T-helper 1 cell treated with Interleukin-12 subunit alpha and Interleukin-12 subunit beta and Interleukin-4 antibody, amounts not matched to agents 30 μg/mL and 1 μg/mL, for 36 hours (primary cell): ENCODE measurements around the gene PFDN5.

Experiments
- H3K27ac Mint-ChIP-seq: one replicate; pipeline ENCODE4 v1.8.0; 2021; ENCODE audit warnings: mild to moderate bottlenecking, mixed read lengths
- H3K27me3 Mint-ChIP-seq: one replicate; pipeline ENCODE4 v1.8.0; 2021; ENCODE audit warnings: low read depth, mixed read lengths
- H3K36me3 Mint-ChIP-seq: one replicate; pipeline ENCODE4 v1.8.0; 2021; ENCODE audit warnings: low read depth, mixed read lengths
- H3K4me1 Mint-ChIP-seq: one replicate; pipeline ENCODE4 v1.8.0; 2021; ENCODE audit warnings: low read depth, mixed read lengths
- H3K4me3 Mint-ChIP-seq: one replicate; pipeline ENCODE4 v1.8.0; 2021; ENCODE audit warnings: mild to moderate bottlenecking, moderate library complexity, mixed read lengths
- H3K9me3 Mint-ChIP-seq: one replicate; pipeline ENCODE4 v1.8.0; 2021; ENCODE audit warnings: mixed read lengths

PFDN5 gene

GRCh38 chr12:53299101-53299453 is 3.7 kb downstream of the PFDN5 start:
- Mint-ChIP-seq H3K27ac (peak overlapping the region; percentile 88), H3K27me3 (no peaks in the 10 kb centered on the region), H3K4me1 (peaks cover 51% of the 10 kb centered on the region), H3K36me3 (peaks cover 40% of the 10 kb centered on the region), H3K4me3 (peak overlapping the region; percentile 96), H3K9me3 (no peaks in the 10 kb centered on the region)

GRCh38 chr12:53299454-53300180 is 4.3 kb downstream of the PFDN5 start, which contains the start of gene MYG1:
Gene MYG1 (plus strand): TSS chr12:53299695. CDS start chr12:53299738, 43 bp downstream.
- Mint-ChIP-seq H3K36me3 (peaks cover 40% of the 10 kb centered on the region), H3K27ac (peak within 1 kb of the TSS; percentile 88), H3K9me3 (no peaks in the 10 kb centered on the region), H3K27me3 (no peaks in the 10 kb centered on the region), H3K4me1 (peaks cover 51% of the 10 kb centered on the region), H3K4me3 (peak within 1 kb of the TSS; percentile 96)

- Mint-ChIP-seq H3K36me3 (peaks cover 39% of the 10 kb centered on the region), H3K4me1 (peaks cover 47% of the 10 kb centered on the region)
These were observed 4.8 kb downstream of the PFDN5 start for GRCh38 chr12:53300187-53300586.

GRCh38 chr12:53302903-53303302 is 7.6 kb downstream of the PFDN5 start:
- H3K36me3 Mint-ChIP-seq = peaks cover 32% of the 10 kb centered on the region
- H3K4me1 Mint-ChIP-seq = peaks cover 29% of the 10 kb centered on the region

More at GRCh38 chr12:53300187-53300586, 4.8 kb downstream of the PFDN5 start:
- no peaks in the 10 kb centered on the region for H3K9me3 Mint-ChIP-seq
- no peaks in the 10 kb centered on the region for H3K27me3 Mint-ChIP-seq
- H3K4me3 Mint-ChIP-seq = peak overlapping the region; percentile 96
- peak overlapping the region; percentile 88 for H3K27ac Mint-ChIP-seq

GRCh38 chr12:53306826-53307225 is 11.5 kb downstream of the PFDN5 start:
- Mint-ChIP-seq H3K4me3 (no peak overlapping the region), H3K4me1 (peaks cover 6% of the 10 kb centered on the region), H3K27me3 (no peaks in the 10 kb centered on the region), H3K27ac (no peak overlapping the region), H3K9me3 (no peaks in the 10 kb centered on the region), H3K36me3 (peaks cover 23% of the 10 kb centered on the region)

More at GRCh38 chr12:53302903-53303302, 7.6 kb downstream of the PFDN5 start:
- Mint-ChIP-seq H3K27me3 (no peaks in the 10 kb centered on the region), H3K27ac (no peak overlapping the region), H3K4me3 (no peak overlapping the region), H3K9me3 (no peaks in the 10 kb centered on the region)

- no peaks in the 10 kb centered on the region for H3K4me1 Mint-ChIP-seq
- peaks cover 16% of the 10 kb centered on the region for H3K36me3 Mint-ChIP-seq
- H3K27me3 Mint-ChIP-seq = no peaks in the 10 kb centered on the region
- no peak overlapping the region for H3K4me3 Mint-ChIP-seq
- no peaks in the 10 kb centered on the region for H3K9me3 Mint-ChIP-seq
- no peak overlapping the region for H3K27ac Mint-ChIP-seq
These were observed 12.9 kb downstream of the PFDN5 start for GRCh38 chr12:53308276-53308675.

GRCh38 chr12:53313996-53314395 is 18.7 kb downstream of the PFDN5 start:
- H3K27ac Mint-ChIP-seq = no peak overlapping the region
- H3K36me3 Mint-ChIP-seq = peaks cover 19% of the 10 kb centered on the region
- H3K4me1 Mint-ChIP-seq = peaks cover 4% of the 10 kb centered on the region

GRCh38 chr12:53320352-53321195 is 25.2 kb downstream of the PFDN5 start:
- Mint-ChIP-seq H3K27ac (peak overlapping the region; percentile 94), H3K4me1 (peaks cover 32% of the 10 kb centered on the region), H3K9me3 (no peaks in the 10 kb centered on the region), H3K27me3 (no peaks in the 10 kb centered on the region), H3K4me3 (peak overlapping the region; percentile 97), H3K36me3 (peaks cover 10% of the 10 kb centered on the region)

More at GRCh38 chr12:53313996-53314395, 18.7 kb downstream of the PFDN5 start:
- Mint-ChIP-seq H3K9me3 (no peaks in the 10 kb centered on the region), H3K27me3 (no peaks in the 10 kb centered on the region), H3K4me3 (no peak overlapping the region)

GRCh38 chr12:53324113-53324778 is 28.9 kb downstream of the PFDN5 start:
- Mint-ChIP-seq H3K27ac (peak overlapping the region; percentile 97), H3K36me3 (peaks cover 4% of the 10 kb centered on the region), H3K4me1 (peaks cover 28% of the 10 kb centered on the region), H3K9me3 (no peaks in the 10 kb centered on the region), H3K4me3 (peak overlapping the region; percentile 87), H3K27me3 (peaks cover 8% of the 10 kb centered on the region)

- H3K27ac Mint-ChIP-seq = peak overlapping the region; percentile 97
- H3K27me3 Mint-ChIP-seq = peaks cover 8% of the 10 kb centered on the region
- H3K4me1 Mint-ChIP-seq = peaks cover 27% of the 10 kb centered on the region
- H3K9me3 Mint-ChIP-seq = no peaks in the 10 kb centered on the region
- peaks cover 2% of the 10 kb centered on the region for H3K36me3 Mint-ChIP-seq
- H3K4me3 Mint-ChIP-seq = peak overlapping the region; percentile 87
These were observed 29.6 kb downstream of the PFDN5 start for GRCh38 chr12:53324779-53325510.

GRCh38 chr12:53325511-53326061 is 30.2 kb downstream of the PFDN5 start:
- Mint-ChIP-seq H3K27ac (peak overlapping the region; percentile 24), H3K27me3 (peaks cover 8% of the 10 kb centered on the region), H3K36me3 (peaks cover 2% of the 10 kb centered on the region), H3K9me3 (no peaks in the 10 kb centered on the region), H3K4me3 (peak overlapping the region; percentile 43), H3K4me1 (peaks cover 22% of the 10 kb centered on the region)

- peak overlapping the region; percentile 61 for H3K4me3 Mint-ChIP-seq
- no peaks in the 10 kb centered on the region for H3K9me3 Mint-ChIP-seq
- H3K27me3 Mint-ChIP-seq = peaks cover 9% of the 10 kb centered on the region
- H3K27ac Mint-ChIP-seq = no peak overlapping the region
- H3K4me1 Mint-ChIP-seq = peaks cover 16% of the 10 kb centered on the region
- H3K36me3 Mint-ChIP-seq = no peaks in the 10 kb centered on the region
These were observed 31.3 kb downstream of the PFDN5 start for GRCh38 chr12:53326460-53327185.

- no peaks in the 10 kb centered on the region for H3K9me3 Mint-ChIP-seq
- H3K4me3 Mint-ChIP-seq = no peak overlapping the region
- peaks cover 18% of the 10 kb centered on the region for H3K27me3 Mint-ChIP-seq
- H3K27ac Mint-ChIP-seq = no peak overlapping the region
- H3K4me1 Mint-ChIP-seq = peaks cover 13% of the 10 kb centered on the region
- H3K36me3 Mint-ChIP-seq = no peaks in the 10 kb centered on the region
These were observed 32.2 kb downstream of the PFDN5 start for GRCh38 chr12:53327435-53328042.
